ENCODE measurements around the gene SOX30. TPM values are rescaled to one million over a fixed set of nuclear protein-coding genes. Genes with fewer than 3 reads are reported as not detected.

Gene SOX30
- total and polyA plus RNA-seq, 2 experiments from 2014 or later, result not detected

DNA sequence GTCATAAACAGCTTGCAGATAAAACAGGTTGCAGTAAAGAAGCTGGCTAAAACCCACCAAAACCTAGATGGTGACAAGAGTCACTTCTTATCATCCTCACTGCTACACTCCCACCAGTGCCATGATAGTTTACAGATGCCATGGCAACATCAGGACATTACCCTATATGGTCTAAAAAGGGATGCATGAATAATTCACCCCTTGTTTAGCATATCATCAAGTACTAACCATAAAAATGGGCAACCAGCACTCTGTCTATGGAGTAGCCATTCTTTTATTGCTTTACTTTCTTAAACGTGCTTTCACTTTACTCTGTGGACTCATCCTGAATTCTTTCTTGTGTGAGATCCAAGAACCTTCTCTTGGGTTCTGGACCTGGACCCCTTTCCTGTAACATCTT, 6.7 kb upstream of the SOX30 start:
- H3K9me3 ChIP-seq (ENCODE audit: low read depth), result no peaks in the 10 kb centered on the region
- 80% methylated on average over 1 of the region's 1 CpG for WGBS (ENCODE audit: low lambda C conversion rate, missing lambda C conversion rate)
- TF ChIP-seq EZH2 (IDR thresholded peaks at IDR 0.05; ENCODE audit: borderline replicate concordance) (no peak), EZH2phosphoT487 (IDR thresholded peaks at IDR 0.05; ENCODE audit: low read depth, severe bottlenecking, unreplicated experiment) (no peak)
- TF ChIP-seq, protein P1, sequence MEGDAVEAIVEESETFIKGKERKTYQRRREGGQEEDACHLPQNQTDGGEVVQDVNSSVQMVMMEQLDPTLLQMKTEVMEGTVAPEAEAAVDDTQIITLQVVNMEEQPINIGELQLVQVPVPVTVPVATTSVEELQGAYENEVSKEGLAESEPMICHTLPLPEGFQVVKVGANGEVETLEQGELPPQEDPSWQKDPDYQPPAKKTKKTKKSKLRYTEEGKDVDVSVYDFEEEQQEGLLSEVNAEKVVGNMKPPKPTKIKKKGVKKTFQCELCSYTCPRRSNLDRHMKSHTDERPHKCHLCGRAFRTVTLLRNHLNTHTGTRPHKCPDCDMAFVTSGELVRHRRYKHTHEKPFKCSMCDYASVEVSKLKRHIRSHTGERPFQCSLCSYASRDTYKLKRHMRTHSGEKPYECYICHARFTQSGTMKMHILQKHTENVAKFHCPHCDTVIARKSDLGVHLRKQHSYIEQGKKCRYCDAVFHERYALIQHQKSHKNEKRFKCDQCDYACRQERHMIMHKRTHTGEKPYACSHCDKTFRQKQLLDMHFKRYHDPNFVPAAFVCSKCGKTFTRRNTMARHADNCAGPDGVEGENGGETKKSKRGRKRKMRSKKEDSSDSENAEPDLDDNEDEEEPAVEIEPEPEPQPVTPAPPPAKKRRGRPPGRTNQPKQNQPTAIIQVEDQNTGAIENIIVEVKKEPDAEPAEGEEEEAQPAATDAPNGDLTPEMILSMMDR (IDR thresholded peaks at IDR 0.05; ENCODE audit: poor library complexity), result no peak

GRCh38 chr5:157657516-157657915, 5.3 kb upstream of the SOX30 start:
- H3K79me2 ChIP-seq, result no peaks in the 10 kb centered on the region
- no peak overlapping the region for H3K4me2 ChIP-seq
- H3K4me3 ChIP-seq, result no peak overlapping the region
- TF ChIP-seq EZH2phosphoT487 (IDR thresholded peaks at IDR 0.05; ENCODE audit: low read depth, severe bottlenecking, unreplicated experiment) (no peak), EZH2 (IDR thresholded peaks at IDR 0.05; ENCODE audit: borderline replicate concordance) (no peak)
- TF ChIP-seq, protein P1 (IDR thresholded peaks at IDR 0.05; ENCODE audit: poor library complexity), result no peak
- DNase-seq (ENCODE audit: low spot score), result no peak
- 88% methylated on average over 2 of the region's 2 CpGs for WGBS (ENCODE audit: low lambda C conversion rate, missing lambda C conversion rate)
- no peaks in the 10 kb centered on the region for H3K27me3 ChIP-seq
- no peak overlapping the region for H3K27ac ChIP-seq
- H3K9me3 ChIP-seq (ENCODE audit: low read depth), result no peaks in the 10 kb centered on the region
- H4K20me1 ChIP-seq (ENCODE audit: insufficient read depth, poor library complexity, severe bottlenecking), result no peaks in the 10 kb centered on the region
- no peaks in the 10 kb centered on the region for H3K36me3 ChIP-seq (replicated peaks; ENCODE audit: insufficient read depth, low read depth)
- no peaks in the 10 kb centered on the region for H3K4me1 ChIP-seq (ENCODE audit: insufficient read depth)
- H2AFZ ChIP-seq, result no peak overlapping the region
- H3K9me2 ChIP-seq (replicated peaks; ENCODE audit: insufficient read depth), result no peaks in the 10 kb centered on the region

More for the DNA sequence above, 6.7 kb upstream of the SOX30 start:
- Histone ChIP-seq H3K27ac (no peak overlapping the region), H3K27me3 (no peaks in the 10 kb centered on the region), H2AFZ (no peak overlapping the region), H3K4me2 (no peak overlapping the region), H3K4me3 (no peak overlapping the region), H3K36me3 (replicated peaks; ENCODE audit: insufficient read depth, low read depth) (no peaks in the 10 kb centered on the region), H4K20me1 (ENCODE audit: insufficient read depth, poor library complexity, severe bottlenecking) (no peaks in the 10 kb centered on the region), H3K9me2 (replicated peaks; ENCODE audit: insufficient read depth) (no peaks in the 10 kb centered on the region), H3K79me2 (no peaks in the 10 kb centered on the region), H3K4me1 (ENCODE audit: insufficient read depth) (no peaks in the 10 kb centered on the region)
- DNase-seq (ENCODE audit: low spot score), result no peak

DNA sequence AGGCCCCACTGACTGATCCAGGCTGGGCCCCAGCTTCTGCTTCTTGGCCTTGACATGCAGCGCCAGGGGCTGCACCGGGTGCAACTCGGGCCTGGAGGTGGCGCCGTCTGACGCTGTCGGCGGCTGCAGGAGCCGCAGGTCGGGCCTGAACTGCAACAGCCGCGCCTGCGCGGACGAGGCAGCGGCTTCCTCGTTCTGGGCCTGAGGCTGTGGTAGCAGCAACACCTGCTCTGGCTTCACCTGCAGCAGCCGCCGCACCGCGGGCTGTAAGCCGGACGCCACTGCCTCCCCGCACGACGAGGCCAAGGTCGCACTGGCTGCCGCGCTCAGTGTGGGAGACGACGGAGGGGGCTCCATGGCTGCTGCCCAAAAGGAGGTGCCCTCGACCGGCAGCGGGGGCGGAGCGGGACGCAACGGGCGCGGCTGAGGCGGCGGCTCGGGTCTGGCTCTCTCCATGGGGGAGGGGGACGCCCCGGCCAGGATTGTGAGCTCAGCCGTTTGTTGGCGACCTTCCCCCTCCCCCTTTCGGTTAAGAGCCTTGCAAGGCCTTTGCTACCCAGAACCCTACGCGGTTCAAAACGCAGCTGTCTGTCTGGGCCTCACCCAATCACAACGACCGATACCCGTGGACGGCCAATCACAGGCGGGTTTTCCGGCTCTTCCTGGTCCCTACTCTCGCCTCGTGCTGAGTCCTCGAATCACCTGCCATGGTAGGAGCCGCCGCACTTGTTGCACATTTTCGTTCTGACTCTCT, 438 bp downstream of the SOX30 start:
- no peaks in the 10 kb centered on the region for H3K4me1 ChIP-seq (ENCODE audit: insufficient read depth)
- H3K9me3 ChIP-seq (ENCODE audit: low read depth), result no peaks in the 10 kb centered on the region
- no peaks in the 10 kb centered on the region for H3K79me2 ChIP-seq
- no peak overlapping the region for H3K27ac ChIP-seq
- H3K27me3 ChIP-seq, result no peaks in the 10 kb centered on the region
- H3K4me2 ChIP-seq, result no peak overlapping the region
- H2AFZ ChIP-seq, result no peak overlapping the region
- no peaks in the 10 kb centered on the region for H3K9me2 ChIP-seq (replicated peaks; ENCODE audit: insufficient read depth)
- no peak for TF ChIP-seq EZH2 (IDR thresholded peaks at IDR 0.05; ENCODE audit: borderline replicate concordance)
- no peak for TF ChIP-seq EZH2phosphoT487 (IDR thresholded peaks at IDR 0.05; ENCODE audit: low read depth, severe bottlenecking, unreplicated experiment)
- TF ChIP-seq, protein P1 (IDR thresholded peaks at IDR 0.05; ENCODE audit: poor library complexity), result no peak
- 99% methylated on average over 45 of the region's 63 CpGs for WGBS (ENCODE audit: low lambda C conversion rate, missing lambda C conversion rate)
- H3K36me3 ChIP-seq (replicated peaks; ENCODE audit: insufficient read depth, low read depth), result no peaks in the 10 kb centered on the region
- no peak for DNase-seq (ENCODE audit: low spot score)
- H3K4me3 ChIP-seq, result no peak overlapping the region
- no peaks in the 10 kb centered on the region for H4K20me1 ChIP-seq (ENCODE audit: insufficient read depth, poor library complexity, severe bottlenecking)

Measured in hepatocyte (in vitro differentiated cells).